Ammon's horn (tissue), 1 donor: Measurements from ENCODE around the gene TBCD.

Experiments
- DNase-seq: peaks from one replicate; pipeline ENCODE4 v3.0.0-alpha.2; 2016; ENCODE audit warnings: low spot score

TBCD gene

GRCh38 chr17:82858376-82859126 lies 106.7 kb downstream of the TBCD start:
- no peak for DNase-seq

GRCh38 chr17:82859431-82860403 lies 107.9 kb downstream of the TBCD start:
- peak; percentile 56 for DNase-seq

GRCh38 chr17:82860606-82861392 lies 108.9 kb downstream of the TBCD start:
- no peak for DNase-seq

GRCh38 chr17:82861393-82861775 lies 109.5 kb downstream of the TBCD start:
- DNase-seq: no peak

- no peak for DNase-seq
Observed at GRCh38 chr17:82862191-82862590, 110.3 kb downstream of the TBCD start.

- no peak for DNase-seq
Observed at GRCh38 chr17:82862737-82863382, 111.0 kb downstream of the TBCD start.

GRCh38 chr17:82863383-82863940 lies 111.6 kb downstream of the TBCD start:
- DNase-seq: no peak

- DNase-seq: peak; percentile 56
Observed at GRCh38 chr17:82863941-82864712, 112.3 kb downstream of the TBCD start.

- DNase-seq: no peak
Observed at GRCh38 chr17:82864713-82865248, 112.9 kb downstream of the TBCD start.

- no peak for DNase-seq
Observed at GRCh38 chr17:82865274-82865673, 113.4 kb downstream of the TBCD start.

GRCh38 chr17:82865774-82866395 lies 114.0 kb downstream of the TBCD start:
- no peak for DNase-seq

GRCh38 chr17:82866590-82867191 lies 114.8 kb downstream of the TBCD start:
- no peak for DNase-seq

GRCh38 chr17:82867763-82868325 lies 116.0 kb downstream of the TBCD start:
- no peak for DNase-seq

- DNase-seq: no peak
Observed at GRCh38 chr17:82868715-82869131, 116.9 kb downstream of the TBCD start.

GRCh38 chr17:82869536-82869935 lies 117.7 kb downstream of the TBCD start:
- no peak for DNase-seq

- no peak for DNase-seq
Observed at GRCh38 chr17:82870091-82870491, 118.2 kb downstream of the TBCD start.

GRCh38 chr17:82870541-82870940 lies 118.7 kb downstream of the TBCD start:
- DNase-seq: no peak

- DNase-seq: no peak
Observed at GRCh38 chr17:82871056-82871775, 119.4 kb downstream of the TBCD start.
